ENCODE results near the gene FGFR3. TPM values are rescaled to one million over a fixed set of nuclear protein-coding genes. Genes with fewer than 3 reads are reported as not detected.

FGFR3 gene
- total and polyA plus RNA-seq, 10 of the 15 experiments (the other 5 are each of a cell fraction or from before 2014, with no cell fraction given) = 0.05 to 0.33 (median 0.18) TPM; not detected in 6

DNA sequence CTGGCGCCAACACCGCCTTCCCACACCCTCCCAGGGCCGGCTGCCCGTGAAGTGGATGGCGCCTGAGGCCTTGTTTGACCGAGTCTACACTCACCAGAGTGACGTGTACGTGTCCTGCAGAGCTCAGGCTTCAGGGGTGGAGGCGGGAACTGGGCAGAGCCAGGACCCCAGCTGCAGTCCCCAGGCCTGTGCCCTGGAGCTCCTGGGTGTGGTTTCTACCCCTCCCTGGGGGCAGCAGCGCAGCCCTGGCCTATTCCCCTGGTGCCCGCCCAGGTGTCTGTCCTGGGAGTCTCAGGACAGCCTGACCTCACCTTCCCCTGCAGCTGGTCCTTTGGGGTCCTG, 13.1 kb downstream of the FGFR3 start:
- WGBS (ENCODE audit: insufficient coverage, insufficient replicate concordance, low lambda C conversion rate, missing lambda C conversion rate) = 27% methylated on average over 11 of the region's 11 CpGs
- no TSS peak for BruUV-seq (replicated peaks)
- Histone ChIP-seq H3K4me1 (ENCODE audit: control insufficient read depth, insufficient read depth, low read length) (no peaks in the 10 kb centered on the region; the same call in 1 of the 2 replicates), H3K4me2 (ENCODE audit: control insufficient read depth, insufficient read depth) (no peak overlapping the region), H3K9ac (ENCODE audit: control insufficient read depth, insufficient read depth, low read length) (no peak overlapping the region), H2AFZ (ENCODE audit: control insufficient read depth, low read depth, low read length) (no peak overlapping the region), H3K79me2 (ENCODE audit: control insufficient read depth, insufficient read depth, low read length) (no peaks in the 10 kb centered on the region), H4K20me1 (ENCODE audit: control insufficient read depth, insufficient read depth) (no peaks in the 10 kb centered on the region), H3K27me3 (replicated peaks in 1 of 2; ENCODE audit: control insufficient read depth in 2 of 2, insufficient read depth in 2 of 2, low read length in 1 of 2) (no peaks in the 10 kb centered on the region), H3K9me3 (replicated peaks; ENCODE audit: control insufficient read depth, insufficient read depth, low read length) (no peaks in the 10 kb centered on the region), H3K36me3 (ENCODE audit: control insufficient read depth in 2 of 2, insufficient read depth in 2 of 2, low read length in 1 of 2) (no peaks in the 10 kb centered on the region), H3K27ac (ENCODE audit: control insufficient read depth, insufficient read depth) (no peak overlapping the region), H3K4me3 (no peak overlapping the region)
- TF ChIP-seq, protein P1, sequence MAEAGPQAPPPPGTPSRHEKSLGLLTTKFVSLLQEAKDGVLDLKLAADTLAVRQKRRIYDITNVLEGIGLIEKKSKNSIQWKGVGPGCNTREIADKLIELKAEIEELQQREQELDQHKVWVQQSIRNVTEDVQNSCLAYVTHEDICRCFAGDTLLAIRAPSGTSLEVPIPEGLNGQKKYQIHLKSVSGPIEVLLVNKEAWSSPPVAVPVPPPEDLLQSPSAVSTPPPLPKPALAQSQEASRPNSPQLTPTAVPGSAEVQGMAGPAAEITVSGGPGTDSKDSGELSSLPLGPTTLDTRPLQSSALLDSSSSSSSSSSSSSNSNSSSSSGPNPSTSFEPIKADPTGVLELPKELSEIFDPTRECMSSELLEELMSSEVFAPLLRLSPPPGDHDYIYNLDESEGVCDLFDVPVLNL (IDR thresholded peaks at IDR 0.05; ENCODE audit: low read depth, low read length) = no peak
- no peak for TF ChIP-seq CHD1 (IDR thresholded peaks at IDR 0.05; ENCODE audit: low read depth, low read length)
- TF ChIP-seq, protein P2, sequence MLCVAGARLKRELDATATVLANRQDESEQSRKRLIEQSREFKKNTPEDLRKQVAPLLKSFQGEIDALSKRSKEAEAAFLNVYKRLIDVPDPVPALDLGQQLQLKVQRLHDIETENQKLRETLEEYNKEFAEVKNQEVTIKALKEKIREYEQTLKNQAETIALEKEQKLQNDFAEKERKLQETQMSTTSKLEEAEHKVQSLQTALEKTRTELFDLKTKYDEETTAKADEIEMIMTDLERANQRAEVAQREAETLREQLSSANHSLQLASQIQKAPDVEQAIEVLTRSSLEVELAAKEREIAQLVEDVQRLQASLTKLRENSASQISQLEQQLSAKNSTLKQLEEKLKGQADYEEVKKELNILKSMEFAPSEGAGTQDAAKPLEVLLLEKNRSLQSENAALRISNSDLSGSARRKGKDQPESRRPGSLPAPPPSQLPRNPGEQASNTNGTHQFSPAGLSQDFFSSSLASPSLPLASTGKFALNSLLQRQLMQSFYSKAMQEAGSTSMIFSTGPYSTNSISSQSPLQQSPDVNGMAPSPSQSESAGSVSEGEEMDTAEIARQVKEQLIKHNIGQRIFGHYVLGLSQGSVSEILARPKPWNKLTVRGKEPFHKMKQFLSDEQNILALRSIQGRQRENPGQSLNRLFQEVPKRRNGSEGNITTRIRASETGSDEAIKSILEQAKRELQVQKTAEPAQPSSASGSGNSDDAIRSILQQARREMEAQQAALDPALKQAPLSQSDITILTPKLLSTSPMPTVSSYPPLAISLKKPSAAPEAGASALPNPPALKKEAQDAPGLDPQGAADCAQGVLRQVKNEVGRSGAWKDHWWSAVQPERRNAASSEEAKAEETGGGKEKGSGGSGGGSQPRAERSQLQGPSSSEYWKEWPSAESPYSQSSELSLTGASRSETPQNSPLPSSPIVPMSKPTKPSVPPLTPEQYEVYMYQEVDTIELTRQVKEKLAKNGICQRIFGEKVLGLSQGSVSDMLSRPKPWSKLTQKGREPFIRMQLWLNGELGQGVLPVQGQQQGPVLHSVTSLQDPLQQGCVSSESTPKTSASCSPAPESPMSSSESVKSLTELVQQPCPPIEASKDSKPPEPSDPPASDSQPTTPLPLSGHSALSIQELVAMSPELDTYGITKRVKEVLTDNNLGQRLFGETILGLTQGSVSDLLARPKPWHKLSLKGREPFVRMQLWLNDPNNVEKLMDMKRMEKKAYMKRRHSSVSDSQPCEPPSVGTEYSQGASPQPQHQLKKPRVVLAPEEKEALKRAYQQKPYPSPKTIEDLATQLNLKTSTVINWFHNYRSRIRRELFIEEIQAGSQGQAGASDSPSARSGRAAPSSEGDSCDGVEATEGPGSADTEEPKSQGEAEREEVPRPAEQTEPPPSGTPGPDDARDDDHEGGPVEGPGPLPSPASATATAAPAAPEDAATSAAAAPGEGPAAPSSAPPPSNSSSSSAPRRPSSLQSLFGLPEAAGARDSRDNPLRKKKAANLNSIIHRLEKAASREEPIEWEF (IDR thresholded peaks at IDR 0.05; ENCODE audit: insufficient replicate concordance, low read depth, low read length) = no peak
- no peak for TF ChIP-seq SREBF1 (IDR thresholded peaks at IDR 0.05; ENCODE audit: low read length)
- no peak for TF ChIP-seq YBX1 (IDR thresholded peaks at IDR 0.05)
- no peak for TF ChIP-seq RBBP5 (conservative IDR thresholded peaks at IDR 0.05)
- TF ChIP-seq CBX3 (IDR thresholded peaks at IDR 0.05; ENCODE audit: borderline replicate concordance, low read depth) = no peak
- CTCF ChIA-PET = no interaction called here
- in situ Hi-C loops (cut with MboI) (no loop called here), intact Hi-C loops (cut with micrococcal nuclease; ENCODE audit: unreplicated experiment) (no loop called here)
- DNase-seq (ENCODE audit: low read depth, low spot score) (no peak), ATAC-seq (no peak), FAIRE-seq (no peak)
- RAD21 ChIA-PET (ENCODE audit: unreplicated experiment) = no interaction called here
- POLR2A ChIA-PET = no interaction called here
- SMC1A ChIA-PET (ENCODE audit: uncharacterized antibody, unreplicated experiment) = no interaction called here
